GM21717 (cell line): ENCODE measurements around the gene KLHL5.

Experiments
- ATAC-seq: cut with Tn5 transposase; IDR thresholded peaks from one replicate; pipeline ENCODE4 v1.9.1; 2021; ENCODE audit warnings: mild to moderate bottlenecking, moderate library complexity; ENCODE audit not compliant: unreplicated experiment

The KLHL5 gene

GRCh38 chr4:39043861-39044363 lies 18.1 kb upstream of the KLHL5 start:
- no peak for ATAC-seq

- ATAC-seq: peak; percentile 70
These were observed 17.6 kb upstream of the KLHL5 start for GRCh38 chr4:39044364-39044955.

- ATAC-seq: peak; percentile 20
These were observed 16.8 kb upstream of the KLHL5 start for GRCh38 chr4:39044956-39045826.

- no peak for ATAC-seq
These were observed 16.2 kb upstream of the KLHL5 start for GRCh38 chr4:39045827-39046221.

- no peak for ATAC-seq
These were observed 15.8 kb upstream of the KLHL5 start for GRCh38 chr4:39046249-39046648.

GRCh38 chr4:39047681-39048080 lies 14.4 kb upstream of the KLHL5 start:
- ATAC-seq: no peak

GRCh38 chr4:39048311-39048710 lies 13.7 kb upstream of the KLHL5 start:
- no peak for ATAC-seq

GRCh38 chr4:39050590-39050989 lies 11.4 kb upstream of the KLHL5 start:
- no peak for ATAC-seq

- no peak for ATAC-seq
These were observed 10.5 kb upstream of the KLHL5 start for GRCh38 chr4:39051492-39051891.

- ATAC-seq: no peak
These were observed 8.0 kb upstream of the KLHL5 start for GRCh38 chr4:39053983-39054382.

- no peak for ATAC-seq
These were observed 7.5 kb upstream of the KLHL5 start for GRCh38 chr4:39054497-39054896.

- ATAC-seq: no peak
These were observed 6.0 kb upstream of the KLHL5 start for GRCh38 chr4:39056023-39056422.

GRCh38 chr4:39061457-39061856 lies 575 bp upstream of the KLHL5 start:
- no peak for ATAC-seq

GRCh38 chr4:39062770-39063097 lies 702 bp downstream of the KLHL5 start:
- no peak for ATAC-seq

- no peak for ATAC-seq
These were observed 1.4 kb downstream of the KLHL5 start for GRCh38 chr4:39063430-39063829.

GRCh38 chr4:39066371-39066770 lies 4.3 kb downstream of the KLHL5 start:
- no peak for ATAC-seq

GRCh38 chr4:39067031-39067430 lies 5.0 kb downstream of the KLHL5 start:
- ATAC-seq: no peak

GRCh38 chr4:39067451-39067850 lies 5.4 kb downstream of the KLHL5 start:
- no peak for ATAC-seq

- no peak for ATAC-seq
These were observed 6.9 kb downstream of the KLHL5 start for GRCh38 chr4:39068907-39069306.

GRCh38 chr4:39078829-39079228 lies 16.8 kb downstream of the KLHL5 start:
- no peak for ATAC-seq

GRCh38 chr4:39083164-39083563 lies 21.1 kb downstream of the KLHL5 start:
- ATAC-seq: no peak

GRCh38 chr4:39085891-39086290 lies 23.9 kb downstream of the KLHL5 start:
- no peak for ATAC-seq
